Aorta (tissue), 5 donors: Measurements from ENCODE around the gene TGIF2. TPM values are rescaled to one million over a fixed set of nuclear protein-coding genes. Genes with fewer than 3 reads are reported as not detected.

Experiments
- ATAC-seq: fragments of 200-7000 bp; cut with Tn5 transposase; one replicate; pipeline ENCODE4 v1.9.1; 2022; ENCODE audit warnings: moderate library complexity; ENCODE audit not compliant: low FRiP score
- DNase-seq, 2 donors: peaks; one replicate each; pipeline ENCODE4 v3.0.0-alpha.2; 2020
- H3K27ac ChIP-seq, 2 donors: one replicate each; pipeline ENCODE4 v1.5.1; 2013; ENCODE audit warnings: low read length in 2 of 2, mild to moderate bottlenecking in 2 of 2, moderate library complexity in 2 of 2, control low read depth in 1 of 2, inconsistent platforms in 1 of 2, low read depth in 1 of 2
- H3K27me3 ChIP-seq, 2 donors: one replicate each; pipeline ENCODE4 v1.6.1; 2013; ENCODE audit warnings: control low read depth in 1 of 2, low read length in 1 of 2, mild to moderate bottlenecking in 1 of 2, moderate library complexity in 1 of 2; ENCODE audit not compliant: insufficient read depth in 2 of 2, control insufficient read depth in 1 of 2
- H3K36me3 ChIP-seq, 2 donors: one replicate each; pipeline ENCODE4 v1.6.1; 2013; ENCODE audit warnings: control low read depth in 1 of 2, low read length in 1 of 2, mild to moderate bottlenecking in 1 of 2; ENCODE audit not compliant: insufficient read depth in 2 of 2, control insufficient read depth in 1 of 2
- H3K4me1 ChIP-seq, 2 donors: one replicate each; pipeline ENCODE4 v1.6.1; 2013; ENCODE audit warnings: low read length in 2 of 2, control low read depth in 1 of 2, mild to moderate bottlenecking in 1 of 2, moderate library complexity in 1 of 2; ENCODE audit not compliant: insufficient read depth in 2 of 2, control insufficient read depth in 1 of 2
- H3K4me3 ChIP-seq, 2 donors: one replicate each; pipeline ENCODE4 v1.5.1; 2013; ENCODE audit warnings: low read length in 2 of 2, control low read depth in 1 of 2, mild to moderate bottlenecking in 1 of 2
- H3K9me3 ChIP-seq: one replicate; pipeline ENCODE4 v1.6.1; 2013; ENCODE audit warnings: mild to moderate bottlenecking, low read length; ENCODE audit not compliant: control insufficient read depth
- WGBS, 2 donors: extraction: QIAGEN DNeasy Blood & Tissue Kit; methylation state at CpG; one replicate each; pipeline ENCODE4 v1.1.7; 2013; 5-methylcytosine and 5-hydroxymethylcytosine counted together
- intact Hi-C, 2 donors: fragments of 100-400 bp; cut with DNase I; formaldehyde crosslinking; loops; one replicate each; pipeline versions ENCODE4 v1.14.2 to v1.15.0; 2022
- polyA plus RNA-seq, 2 donors: library from polyadenylated mRNA; stranded (reverse); fragments of 200-250 nt; gene quantifications; one replicate each; pipeline ENCODE4 v1.2.3, GENCODE V29; 2013
- total RNA-seq, 2 donors: library from RNA; stranded (reverse); fragmentation: NEBNext Ultra II Directional; extraction: Animal tissue kit (Norgen Biotek cat#: 25700); gene quantifications; one replicate each; pipeline ENCODE4 v1.2.1, GENCODE V29; 2021
- donor health status: healthy with polysubstance abuse.
- donor health status: Bipolar disorder and iron deficiency.
- donor health status: DM: no; HTN: no; CAD: no.
- donor health status: DM: no; HTN: no; CAD: no.
- donor health status: DM: yes; HTN: yes; CAD: no.

Gene TGIF2
- total and polyA plus RNA-seq, 4 donors, result 3.6 to 12.8 (median 8.5) TPM

DNA sequence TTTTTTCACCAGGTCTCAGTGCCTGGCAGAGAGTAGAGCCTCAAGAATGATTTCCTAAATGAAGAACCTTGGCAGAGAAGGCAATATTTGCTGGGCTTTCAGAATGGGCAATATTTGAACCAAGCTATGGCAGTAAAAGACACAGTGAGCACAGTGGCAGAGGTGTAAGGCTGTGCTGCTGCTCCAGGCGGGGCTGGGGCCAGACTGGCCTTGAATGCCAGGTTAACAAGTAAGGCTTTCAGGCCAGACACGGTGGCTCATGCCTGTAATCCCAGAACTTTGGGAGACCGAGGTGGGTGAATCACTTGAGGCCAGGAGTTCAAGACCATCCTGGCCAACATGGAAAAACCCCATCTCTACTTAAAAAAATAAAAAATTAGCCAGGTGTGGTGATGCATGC, 40.6 kb upstream of the TGIF2 start:
- H3K4me3 ChIP-seq, result no peak overlapping the region
- no peak overlapping the region for H3K27ac ChIP-seq
- intact Hi-C loops, result no loop called here
- no peaks in the 10 kb centered on the region for H3K9me3 ChIP-seq
- no peaks in the 10 kb centered on the region for H3K36me3 ChIP-seq
- ATAC-seq (no peak), DNase-seq (no peak)
- no peaks in the 10 kb centered on the region for H3K4me1 ChIP-seq
- WGBS, 2 donors, result 72 to 75% methylated on average over 3 of the region's 3 CpGs
- H3K27me3 ChIP-seq, result no peaks in the 10 kb centered on the region

DNA sequence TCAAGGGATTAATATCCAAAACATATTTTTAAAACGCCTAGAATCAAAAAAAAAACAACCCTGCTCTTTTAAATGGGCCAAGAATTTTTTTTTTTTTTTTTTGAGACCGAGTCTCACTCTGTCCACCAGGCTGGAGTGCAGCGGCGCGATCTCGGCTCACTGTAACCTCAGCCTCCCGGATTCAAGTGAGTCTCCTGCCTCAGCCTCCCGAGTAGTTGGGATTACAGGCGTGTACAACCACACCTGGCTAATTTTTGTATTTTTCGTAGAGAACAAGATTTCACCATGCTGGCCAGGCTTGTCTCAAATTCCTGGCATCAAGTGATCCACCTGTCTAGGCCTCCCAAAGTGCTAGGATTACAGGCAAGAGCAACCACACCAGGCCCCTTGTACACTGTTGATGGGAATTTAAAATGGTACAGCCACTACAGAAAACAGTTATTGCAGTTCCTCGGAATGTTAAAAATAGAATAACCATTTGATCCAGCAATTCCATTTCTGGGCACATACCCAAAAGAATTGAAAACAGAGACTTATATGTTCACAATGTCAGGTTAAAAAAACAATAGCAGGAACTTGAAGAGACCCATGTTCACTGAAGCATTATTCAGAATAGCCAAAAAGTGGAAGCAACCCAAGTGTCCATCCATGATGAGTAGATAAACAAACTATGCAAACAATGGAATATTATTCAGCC, 35.2 kb upstream of the TGIF2 start:
- peak in 1 of 2 donors; percentile 51 for DNase-seq

DNA sequence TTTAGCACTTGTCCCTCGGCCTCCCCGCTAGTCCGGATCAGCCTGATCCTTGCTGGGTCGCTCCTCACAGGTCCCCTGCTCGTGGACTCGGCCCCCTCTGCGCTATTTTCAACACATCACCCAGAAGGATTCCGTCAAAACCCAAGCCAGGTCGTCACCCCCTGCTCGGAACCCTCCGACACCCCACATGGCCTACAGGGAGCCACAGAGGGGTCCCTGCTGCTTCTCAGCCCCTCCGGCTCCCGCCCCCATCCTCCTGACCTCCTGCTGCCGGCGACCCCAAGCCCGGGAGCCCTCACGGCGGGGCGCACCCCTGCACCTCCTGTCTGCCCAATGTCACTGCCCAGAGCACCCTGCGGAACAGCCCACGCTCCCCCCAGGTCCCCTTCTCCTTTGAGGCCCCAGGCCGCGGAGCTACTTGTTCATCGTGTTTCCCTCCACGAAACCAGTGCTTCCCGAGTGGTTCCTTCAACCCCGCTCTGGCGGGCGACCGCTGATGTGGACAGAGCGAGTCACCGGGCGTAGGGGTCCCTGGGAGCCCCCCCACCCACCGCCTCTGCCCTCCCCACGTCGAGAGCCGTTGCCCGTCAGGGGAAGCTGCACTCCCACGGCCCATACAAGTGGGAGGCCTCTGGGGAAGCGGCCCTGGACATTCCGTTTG, 32.7 kb upstream of the TGIF2 start:
- H3K27me3 ChIP-seq, result no peaks in the 10 kb centered on the region
- peaks cover 0 to 1% of the 10 kb centered on the region in 2 donors for H3K36me3 ChIP-seq
- 2 to 4% methylated on average over 40 to 41 of the region's 41 CpGs for WGBS, 2 donors
- ATAC-seq, result peak; percentile 3
- H3K4me3 ChIP-seq, result peak overlapping the region; percentile 29 to 39
- H3K27ac ChIP-seq, result peak overlapping the region; percentile 95 to 98
- intact Hi-C loops, result loop anchor here (2.0 to 5.0 kb wide), 2 partner anchors 38 to 78 kb away; no protein-coding TSS in a partner anchor
- DNase-seq, result peak in 1 of 2 donors; percentile 82
- H3K4me1 ChIP-seq, result peaks cover 0 to 4% of the 10 kb centered on the region in 2 donors
- no peaks in the 10 kb centered on the region for H3K9me3 ChIP-seq

More for the DNA sequence above, 35.2 kb upstream of the TGIF2 start:
- H3K36me3 ChIP-seq, result no peaks in the 10 kb centered on the region
- no peak overlapping the region for H3K4me3 ChIP-seq
- no peaks in the 10 kb centered on the region for H3K4me1 ChIP-seq
- WGBS, 2 donors, result 8 to 12% methylated on average over 11 of the region's 11 CpGs
- peak overlapping the region; percentile 72 to 87 for H3K27ac ChIP-seq
- no peaks in the 10 kb centered on the region for H3K9me3 ChIP-seq
- intact Hi-C loops, result no loop called here
- no peaks in the 10 kb centered on the region for H3K27me3 ChIP-seq
- no peak for ATAC-seq

DNA sequence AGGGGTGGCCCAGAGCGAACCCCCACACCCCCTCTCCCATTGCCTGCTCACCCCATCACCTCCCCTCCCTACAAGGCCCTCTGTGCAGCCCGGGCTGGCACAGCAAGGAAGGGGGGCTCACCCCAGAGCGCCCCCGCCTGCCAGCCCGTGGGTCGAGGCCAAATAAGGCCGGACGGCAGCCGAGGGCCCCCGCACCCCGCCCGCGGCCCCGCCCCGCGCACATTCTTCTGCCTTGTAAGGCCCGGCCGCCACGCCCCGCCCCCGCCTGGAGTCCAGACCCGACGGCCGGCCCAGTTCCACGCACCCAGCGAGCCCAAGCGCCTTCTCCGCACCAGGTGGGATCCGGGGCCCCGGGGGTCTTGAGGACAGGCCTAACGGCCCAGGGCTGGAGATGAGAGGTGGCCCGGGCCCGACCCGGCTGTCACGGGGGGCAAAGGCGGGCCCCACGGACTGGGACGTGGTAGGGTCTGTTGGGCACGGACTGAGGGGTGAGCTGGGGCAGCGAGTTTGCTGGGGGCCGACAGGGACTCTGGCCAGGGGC, 32.1 kb upstream of the TGIF2 start, which contains the start of gene MYL9:
Gene MYL9 (plus strand): TSS at position 293 of the 541 bp plus-strand sequence. CDS start 3,366 bp downstream, outside the sequence.
- Histone ChIP-seq H3K27ac (peak within 1 kb of the TSS; percentile 95 to 98), H3K4me1 (peaks cover 0 to 4% of the 10 kb centered on the region in 2 donors), H3K36me3 (peaks cover 0 to 6% of the 10 kb centered on the region in 2 donors), H3K9me3 (no peaks in the 10 kb centered on the region), H3K4me3 (peak within 1 kb of the TSS; percentile 87 to 94), H3K27me3 (no peaks in the 10 kb centered on the region)
- intact Hi-C loops, result loop anchor here (2.0 to 5.0 kb wide), 2 partner anchors 39 to 78 kb away; no protein-coding TSS in a partner anchor
- peak; percentile 90 for ATAC-seq
- DNase-seq, result peak; percentile 96 to 98
- 0 to 1% methylated on average over 30 to 41 of the region's 41 CpGs for WGBS, 2 donors

DNA sequence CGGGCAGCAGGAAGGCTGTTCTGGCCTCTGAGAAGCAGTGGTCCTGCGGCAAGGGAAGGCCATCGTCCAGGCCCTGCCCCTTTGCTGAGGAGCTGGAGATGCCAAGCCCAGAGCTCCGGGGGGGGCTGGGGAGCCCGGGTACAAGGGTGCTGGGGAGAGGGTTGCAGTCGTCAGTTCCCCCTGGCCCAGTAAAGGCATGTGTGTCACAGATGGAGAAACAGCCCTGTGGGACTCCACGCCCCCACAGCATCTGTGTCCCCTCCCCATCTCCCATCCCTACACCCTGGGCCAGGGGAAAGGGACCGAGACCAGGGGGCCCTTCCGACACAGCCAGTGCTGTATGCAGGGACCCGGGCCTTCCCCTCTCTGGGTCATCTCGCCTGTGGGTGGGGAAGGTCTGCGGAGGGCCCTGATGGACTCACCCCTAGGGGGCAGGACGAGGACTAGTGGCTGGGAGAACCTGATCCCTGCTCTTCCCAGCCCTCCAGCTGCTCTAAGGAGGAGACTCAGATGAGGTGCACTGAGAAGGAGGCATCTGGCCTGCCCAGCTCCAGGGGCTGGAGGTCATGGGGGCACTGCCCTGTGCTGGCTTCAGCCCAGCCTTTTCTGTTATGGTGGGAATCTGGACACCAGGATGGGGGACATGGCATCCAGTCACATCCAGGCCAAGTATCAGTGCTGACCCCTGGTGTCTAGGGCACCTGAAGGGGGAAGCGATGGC, 31.5 kb upstream of the TGIF2 start:
- peaks cover 0 to 4% of the 10 kb centered on the region in 2 donors for H3K4me1 ChIP-seq
- intact Hi-C loops, result loop anchor here (2.0 to 5.0 kb wide), 2 partner anchors 40 to 79 kb away; no protein-coding TSS in a partner anchor
- H3K9me3 ChIP-seq, result no peaks in the 10 kb centered on the region
- WGBS, 2 donors, result 3% methylated on average over 13 to 14 of the region's 14 CpGs
- peak overlapping the region; percentile 87 to 94 for H3K4me3 ChIP-seq
- ATAC-seq (peak; percentile 54), DNase-seq (peak; percentile 75 to 82)
- H3K36me3 ChIP-seq, result peaks cover 0 to 7% of the 10 kb centered on the region in 2 donors
- H3K27ac ChIP-seq, result peak overlapping the region; percentile 94 to 95
- no peaks in the 10 kb centered on the region for H3K27me3 ChIP-seq

DNA sequence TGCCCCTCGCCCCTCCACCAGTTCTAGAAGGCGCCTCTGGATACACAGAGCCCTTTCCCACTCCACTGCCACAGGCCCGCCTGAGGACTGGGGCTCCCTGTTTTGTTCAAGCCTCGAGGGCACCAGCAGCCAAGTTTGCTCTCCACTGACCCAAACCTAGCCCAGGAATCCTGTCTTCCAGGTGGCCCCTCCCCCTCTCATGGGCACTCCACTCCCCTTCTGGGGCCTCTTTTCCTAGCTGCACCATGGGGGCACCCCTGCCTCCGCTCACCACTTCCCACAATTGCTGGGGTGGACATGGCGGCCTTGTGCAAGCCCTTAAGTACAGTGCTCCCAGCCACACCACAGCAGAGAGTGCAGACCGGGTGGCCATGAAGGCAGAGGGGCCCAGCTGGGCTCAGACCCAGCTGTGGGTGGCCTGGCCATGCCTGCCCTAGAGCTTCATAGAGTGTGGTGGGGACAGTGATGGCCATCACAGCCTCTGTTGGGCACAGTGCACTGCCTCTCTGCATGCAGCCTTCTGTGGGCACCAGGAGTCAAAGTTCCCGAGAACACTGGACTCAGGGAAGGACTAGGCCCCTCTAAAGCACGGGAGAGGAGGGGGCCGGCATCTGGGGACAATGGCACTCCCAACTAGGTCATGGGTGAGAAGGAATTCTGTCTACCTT, 30.7 kb upstream of the TGIF2 start:
- intact Hi-C loops, result loop anchor here in 1 of 2 donors (2.0 to 5.0 kb wide), 2 partner anchors 40 to 80 kb away; no protein-coding TSS in a partner anchor
- Histone ChIP-seq H3K9me3 (no peaks in the 10 kb centered on the region), H3K4me1 (peaks cover 0 to 4% of the 10 kb centered on the region in 2 donors), H3K4me3 (peak overlapping the region; percentile 87 to 94), H3K27me3 (no peaks in the 10 kb centered on the region), H3K36me3 (peaks cover 0 to 11% of the 10 kb centered on the region in 2 donors), H3K27ac (peak overlapping the region; percentile 9 to 95)
- DNase-seq (peak in 1 of 2 donors; percentile 69), ATAC-seq (no peak)
- WGBS, 2 donors, result 4 to 7% methylated on average over 10 of the region's 10 CpGs

DNA sequence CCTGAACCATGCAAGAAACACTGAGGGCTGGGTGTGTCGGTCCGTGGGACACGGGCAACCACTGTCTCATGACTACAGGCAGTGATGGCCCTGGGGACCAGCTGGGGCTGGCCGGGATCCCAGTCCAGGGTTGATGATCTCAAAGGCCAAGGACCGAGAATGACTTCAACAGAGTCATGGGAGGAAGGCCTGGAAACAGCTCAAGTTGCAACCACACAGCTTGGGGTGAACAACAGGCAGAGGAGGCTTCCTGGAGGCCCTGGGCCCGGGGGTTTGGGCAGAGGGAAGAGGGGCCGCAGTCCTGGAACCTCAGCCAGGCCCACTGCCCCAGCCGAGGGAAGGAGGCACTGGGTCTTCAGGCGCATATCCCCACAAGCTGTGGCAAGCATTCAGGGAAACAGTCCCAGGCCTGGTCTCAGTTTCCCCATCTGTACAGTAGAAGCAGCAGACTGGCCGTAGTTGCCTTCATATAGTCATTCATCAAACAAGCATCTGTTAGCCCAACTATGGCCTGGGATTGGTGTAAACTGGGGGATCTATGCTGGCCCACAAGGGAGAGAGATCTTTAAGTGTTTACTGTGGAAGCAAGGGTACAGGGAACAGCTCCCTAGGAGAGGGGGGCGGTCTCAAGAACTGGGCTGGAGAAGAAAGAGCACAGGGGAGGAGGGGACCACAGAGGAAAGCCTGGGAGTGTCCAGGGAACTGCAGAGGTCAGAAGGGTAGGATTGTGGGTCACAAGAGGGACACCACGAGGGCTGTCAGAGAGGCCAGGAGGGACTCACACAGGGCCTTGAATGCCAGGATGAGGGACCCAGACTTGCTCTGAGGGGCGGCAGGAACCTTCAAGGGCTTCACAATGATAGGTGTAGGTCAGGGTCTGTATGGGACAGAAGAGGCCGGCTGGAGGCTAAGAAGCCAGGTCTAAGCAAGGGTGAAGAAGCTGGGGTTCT, 29.9 kb upstream of the TGIF2 start:
- peaks cover 0 to 4% of the 10 kb centered on the region in 2 donors for H3K4me1 ChIP-seq
- peak overlapping the region; percentile 32 to 95 for H3K27ac ChIP-seq
- H3K4me3 ChIP-seq, result peak overlapping the region; percentile 87 to 94
- no peaks in the 10 kb centered on the region for H3K27me3 ChIP-seq
- WGBS, 2 donors, result 3 to 8% methylated on average over 14 of the region's 14 CpGs
- DNase-seq (peak; percentile 89 to 94), ATAC-seq (peak; percentile 66)
- peaks cover 0 to 12% of the 10 kb centered on the region in 2 donors for H3K36me3 ChIP-seq
- intact Hi-C loops, result loop anchor here in 1 of 2 donors (2.0 to 5.0 kb wide), 2 partner anchors 41 to 81 kb away; no protein-coding TSS in a partner anchor
- no peaks in the 10 kb centered on the region for H3K9me3 ChIP-seq
